GM12878 (cell line): ENCODE data around the gene IL10RA. TPM values are rescaled to one million over a fixed set of nuclear protein-coding genes. Genes with fewer than 3 reads are reported as not detected.

Source experiments
- ATAC-seq: fragments of 200-7000 bp; cut with Tn5 transposase; 3 replicates; pipeline ENCODE4 v1.9.1; 2020; ENCODE audit warnings: mild to moderate bottlenecking, moderate library complexity
- BruUV-seq: library from RNA; stranded (reverse); fragments of 400-500 nt; replicated peaks from 2 replicates; lab custom pipeline; 2021; lab: Mats Ljungman, UMichigan
- CTCF ChIA-PET: fragments of 300-600 bp; sonication (Branson Sonifier 250); formaldehyde crosslinking; extraction: SDS; loops from one replicate; lab custom pipeline; 2021; ENCODE audit warnings: inconsistent platforms; lab: Yijun Ruan, JAX
- POLR2A ChIA-PET: fragments of 350-600 bp; formaldehyde crosslinking; extraction: SDS; loops from one replicate; lab custom pipeline; 2021; ENCODE audit warnings: inconsistent platforms; lab: Charles Lee
- RAD21 ChIA-PET: fragments of 300-600 bp; sonication (Branson Sonifier 250); formaldehyde crosslinking; loops from one replicate; lab custom pipeline; 2023; ENCODE audit warnings: antibody characterized with exemption; ENCODE audit not compliant: unreplicated experiment; lab: Charles Lee
- SMC1A ChIA-PET: fragments of 300-600 bp; sonication (Branson Sonifier 250); formaldehyde crosslinking; loops from one replicate; lab custom pipeline; 2023; ENCODE audit not compliant: unreplicated experiment, uncharacterized antibody; lab: Charles Lee
- DNase-seq: peaks from one replicate; pipeline ENCODE4 v3.0.0-alpha.2; 2011; ENCODE audit warnings: low read depth, low spot score
- FAIRE-seq: peaks from 3 replicates; lab custom pipeline; 2011; peaks lifted over from hg19 to GRCh38; lab: Jason Lieb, UNC
- H2AFZ ChIP-seq: 2 replicates; pipeline ENCODE4 v1.6.0; 2011; ENCODE audit warnings: low read depth, low read length, control low read depth; ENCODE audit not compliant: control insufficient read depth
- H3K27ac ChIP-seq: 2 replicates; pipeline ENCODE4 v1.5.1; 2011; ENCODE audit warnings: control low read depth; ENCODE audit not compliant: control insufficient read depth, insufficient read depth
- H3K27me3 ChIP-seq, 2 experiments: replicated peaks in 1 of 2; 2 replicates each; pipeline versions ENCODE4 v1.6.0 to v1.6.1; 2011; ENCODE audit warnings: low read length in 1 of 2; ENCODE audit not compliant: control insufficient read depth in 2 of 2, insufficient read depth in 2 of 2
- H3K36me3 ChIP-seq, 2 experiments: 2 replicates each; pipeline ENCODE4 v1.5.1; 2011; ENCODE audit warnings: low read length in 1 of 2; ENCODE audit not compliant: control insufficient read depth in 2 of 2, insufficient read depth in 2 of 2
- H3K4me1 ChIP-seq: 2 replicates; pipeline ENCODE4 v1.6.1; 2011; ENCODE audit warnings: mild to moderate bottlenecking, low read length, moderate library complexity, mixed read lengths; ENCODE audit not compliant: control insufficient read depth, insufficient read depth
- H3K4me2 ChIP-seq: 2 replicates; pipeline ENCODE4 v1.6.0; 2011; ENCODE audit warnings: control low read depth; ENCODE audit not compliant: control insufficient read depth, insufficient read depth
- H3K4me3 ChIP-seq: fragments of 200-600 bp; sonication (generic); 2 replicates; pipeline ENCODE4 v1.5.1; 2016
- H3K79me2 ChIP-seq: 2 replicates; pipeline ENCODE4 v1.6.0; 2011; ENCODE audit warnings: low read length; ENCODE audit not compliant: control insufficient read depth, insufficient read depth
- H3K9ac ChIP-seq: 2 replicates; pipeline ENCODE4 v1.8.0; 2011; ENCODE audit warnings: low read length, control low read depth, mixed read lengths; ENCODE audit not compliant: control insufficient read depth, insufficient read depth
- H3K9me3 ChIP-seq: replicated peaks from 3 replicates; pipeline ENCODE4 v1.5.1; 2011; ENCODE audit warnings: mild to moderate bottlenecking, low read length; ENCODE audit not compliant: control insufficient read depth, insufficient read depth
- H4K20me1 ChIP-seq: 2 replicates; pipeline ENCODE4 v1.6.0; 2011; ENCODE audit not compliant: control insufficient read depth, insufficient read depth
- ASH2L ChIP-seq: fragments of 300-600, 200-600 bp; sonication (generic); IDR thresholded peaks from 2 replicates; pipeline ENCODE4 v1.6.1; 2017; ENCODE audit warnings: low read depth, mild to moderate bottlenecking, borderline replicate concordance
- IRF4 ChIP-seq: IDR thresholded peaks from 2 replicates; pipeline ENCODE4 v1.6.1; 2011; ENCODE audit warnings: low read depth, low read length
- IRF5 ChIP-seq: fragments of 450-650 bp; IDR thresholded peaks from 2 replicates; pipeline ENCODE4 v1.6.1; 2017; ENCODE audit warnings: borderline replicate concordance
- NBN ChIP-seq: fragments of 450-650 bp; IDR thresholded peaks from 2 replicates; pipeline ENCODE4 v1.6.1; 2016
- POLR2A ChIP-seq: IDR thresholded peaks from 2 replicates; pipeline ENCODE4 v1.6.1; 2011; ENCODE audit warnings: low read depth, mild to moderate bottlenecking, low read length
- POLR2AphosphoS5 ChIP-seq: IDR thresholded peaks from 2 replicates; pipeline ENCODE4 v1.6.1; 2011; ENCODE audit warnings: mild to moderate bottlenecking, low read length, inconsistent platforms
- SMARCA5 ChIP-seq: fragments of 450-650 bp; IDR thresholded peaks from 2 replicates; pipeline ENCODE4 v1.6.1; 2017; ENCODE audit warnings: mild to moderate bottlenecking
- ZNF622 ChIP-seq: fragments of 450-650 bp; IDR thresholded peaks from 2 replicates; pipeline ENCODE4 v1.6.1; 2017; ENCODE audit warnings: mild to moderate bottlenecking, inconsistent platforms
- WGBS: methylation state at CpG from one replicate; pipeline ENCODE4 v1.1.6; 2016; ENCODE audit warnings: low lambda C conversion rate; ENCODE audit not compliant: insufficient replicate concordance, insufficient coverage; ENCODE audit errors: missing lambda C conversion rate; 5-methylcytosine and 5-hydroxymethylcytosine counted together
- in situ Hi-C: fragments of 300-500 bp; cut with MboI; formaldehyde crosslinking; loops from 9 replicates; pipeline ENCODE4 v1.14.3; 2018; ENCODE audit warnings: mixed read lengths
- intact Hi-C: fragments of 100-400 bp; cut with micrococcal nuclease; formaldehyde crosslinking; loops from one replicate; pipeline ENCODE4 v1.14.2; 2022; ENCODE audit not compliant: unreplicated experiment
- polyA plus RNA-seq, 11 experiments: library from polyadenylated mRNA; depleted of rRNA in 4 of 11; unstranded in 6 of 11; stranded (reverse) in 5 of 11; fragments of >200 nt; fragmentation: Nextera tagmentation in 4 of 11; fragmentation: Illumina TruSeq in 1 of 11; extraction: Ambion mirVana in 4 of 11; extraction: Trizol in 1 of 11; gene quantifications; 1 replicate in 1 of 11; 2 replicates in 10 of 11; pipeline versions ENCODE4 v1.2.1 to v1.2.3, GENCODE V29; 2011 to 2016; ENCODE audit warnings: inconsistent platforms in 2 of 11, missing spikeins in 2 of 11, low read depth in 1 of 11
- total RNA-seq, 4 experiments: library from RNA; depleted of rRNA in 3 of 4; stranded (reverse); fragments of >200 nt in 3 of 4; fragmentation: Illumina TruSeq in 1 of 4; extraction: Trizol in 1 of 4; gene quantifications; 2 replicates each; pipeline versions ENCODE4 v1.2.1 to v1.2.3, GENCODE V29; 2013 to 2021
- TF ChIP-seq, protein P1 (sequence below), 3 experiments: IDR thresholded peaks in 2 of 3; conservative IDR thresholded peaks in 1 of 3; 2 replicates each; pipeline ENCODE4 v1.5.1; 2011; ENCODE audit warnings: low read depth in 3 of 3, low read length in 3 of 3, mild to moderate bottlenecking in 3 of 3, control low read depth in 2 of 3, moderate library complexity in 2 of 3, inconsistent platforms in 1 of 3, mixed read lengths in 1 of 3; ENCODE audit not compliant: control insufficient read depth in 2 of 3, insufficient read depth in 1 of 3; ENCODE audit errors: extremely low read depth in 1 of 3

Gene IL10RA
- total and polyA plus RNA-seq, 10 of the 15 experiments (the other 5 are each of a cell fraction or from before 2014, with no cell fraction given), result 0.77 to 45.9 (median 9.6) TPM

DNA sequence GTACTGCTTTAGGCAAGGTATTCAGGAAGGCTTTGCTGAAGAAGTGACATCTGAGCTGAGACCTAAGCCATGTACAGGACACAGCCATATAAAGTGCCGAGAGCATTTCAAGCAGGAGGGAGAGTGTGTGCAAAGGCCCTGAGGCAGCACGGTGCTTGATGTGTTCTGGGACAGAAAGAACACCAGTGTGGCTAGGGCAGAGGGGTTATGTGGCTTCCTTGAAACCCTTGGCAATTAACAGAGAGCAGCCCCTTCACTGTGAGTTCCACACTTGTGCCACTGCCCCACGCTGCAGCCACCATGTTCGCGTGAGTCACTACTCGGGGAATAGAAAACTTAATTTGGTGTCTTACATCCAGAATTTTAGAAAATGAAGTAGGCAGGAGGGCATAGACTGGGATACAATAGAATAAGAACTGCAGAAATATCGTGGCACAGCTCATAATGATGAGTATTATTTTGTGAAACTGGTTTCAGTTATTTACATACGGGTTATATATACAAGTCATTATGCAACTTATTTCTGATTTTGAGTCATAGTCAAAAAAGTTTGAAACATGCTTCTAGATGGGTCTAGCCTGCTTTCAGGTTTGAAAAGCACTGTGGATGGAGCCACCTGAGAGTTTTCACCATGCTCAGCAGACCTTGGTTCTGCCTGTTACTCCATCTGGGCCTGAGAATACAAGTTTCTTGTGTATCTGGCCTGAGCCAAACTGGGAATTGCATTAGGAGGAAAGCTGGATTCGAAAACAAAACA, 11.8 kb downstream of the IL10RA start (continued):
- no peak for TF ChIP-seq IRF5
- TF ChIP-seq IRF4, result peak; percentile 97
- TF ChIP-seq NBN, result 0 out of 2 replicates have a peak, but pooled peaks have one; percentile 33
- TF ChIP-seq ASH2L, result no peak
- TF ChIP-seq, all 136 proteins: peak for 44

GRCh38 chr11:117998664-117999353, 12.6 kb downstream of the IL10RA start:
- Histone ChIP-seq H3K27me3 (no peaks in the 10 kb centered on the region), H3K79me2 (no peaks in the 10 kb centered on the region), H3K4me2 (peak overlapping the region; percentile 68), H3K9me3 (peaks cover 2% of the 10 kb centered on the region; the same call in 2 of the 3 replicates), H3K36me3 (peaks cover 23% of the 10 kb centered on the region in 2 experiments), H4K20me1 (no peaks in the 10 kb centered on the region)
- DNase-seq, result no peak
- CTCF ChIA-PET, result interaction anchor here (0.8 to 3.9 kb wide), 8 partner anchors 10 to 54 kb away, joined by 3 to 35 read pairs (median 5); partner anchors contain the start of gene IL10RA
- no TSS peak for BruUV-seq
- SMC1A ChIA-PET, result interaction anchor here (0.7 to 19.0 kb wide), 11 partner anchors 5 to 181 kb away, joined by 3 to 280 read pairs (median 8); partner anchors contain the start of gene IL10RA
- no peak for TF ChIP-seq ZNF622
- TF ChIP-seq SMARCA5, result 0 out of 2 replicates have a peak, but pooled peaks have one; percentile 10
- TF ChIP-seq NBN, result no peak
- 0 out of 2 replicates have a peak, but pooled peaks have one; percentile 17 for TF ChIP-seq POLR2A
- no peak for TF ChIP-seq POLR2AphosphoS5
- TF ChIP-seq, protein P1, sequence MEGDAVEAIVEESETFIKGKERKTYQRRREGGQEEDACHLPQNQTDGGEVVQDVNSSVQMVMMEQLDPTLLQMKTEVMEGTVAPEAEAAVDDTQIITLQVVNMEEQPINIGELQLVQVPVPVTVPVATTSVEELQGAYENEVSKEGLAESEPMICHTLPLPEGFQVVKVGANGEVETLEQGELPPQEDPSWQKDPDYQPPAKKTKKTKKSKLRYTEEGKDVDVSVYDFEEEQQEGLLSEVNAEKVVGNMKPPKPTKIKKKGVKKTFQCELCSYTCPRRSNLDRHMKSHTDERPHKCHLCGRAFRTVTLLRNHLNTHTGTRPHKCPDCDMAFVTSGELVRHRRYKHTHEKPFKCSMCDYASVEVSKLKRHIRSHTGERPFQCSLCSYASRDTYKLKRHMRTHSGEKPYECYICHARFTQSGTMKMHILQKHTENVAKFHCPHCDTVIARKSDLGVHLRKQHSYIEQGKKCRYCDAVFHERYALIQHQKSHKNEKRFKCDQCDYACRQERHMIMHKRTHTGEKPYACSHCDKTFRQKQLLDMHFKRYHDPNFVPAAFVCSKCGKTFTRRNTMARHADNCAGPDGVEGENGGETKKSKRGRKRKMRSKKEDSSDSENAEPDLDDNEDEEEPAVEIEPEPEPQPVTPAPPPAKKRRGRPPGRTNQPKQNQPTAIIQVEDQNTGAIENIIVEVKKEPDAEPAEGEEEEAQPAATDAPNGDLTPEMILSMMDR (IDR thresholded peaks at IDR 0.05 in 2 of 3, conservative IDR thresholded peaks at IDR 0.05 in 1 of 3; ENCODE audit: control insufficient read depth in 2 of 3, extremely low read depth in 1 of 3, insufficient read depth in 1 of 3, low read depth in 3 of 3, low read length in 3 of 3), result no peak
- TF ChIP-seq, all 136 proteins: peak for 2
- intact Hi-C loops, result loop anchor here (1.0 kb wide), 1 partner anchor 12 kb away; no protein-coding TSS in a partner anchor
- WGBS, result 45% methylated on average over 10 of the region's 10 CpGs
- 0 out of 2 replicates have a peak overlapping the region, but pooled peaks have one; percentile 2 for H3K9ac ChIP-seq
- in situ Hi-C loops, result no loop called here
- H3K4me3 ChIP-seq, result no peak overlapping the region
- peaks cover 60% of the 10 kb centered on the region for H3K4me1 ChIP-seq
- ChIA-PET RAD21 (interaction anchor here (0.8 to 3.2 kb wide), 9 partner anchors 10 to 54 kb away, joined by 3 to 37 read pairs (median 4); partner anchors contain the start of gene IL10RA), POLR2A (interaction anchor here (0.9 to 9.7 kb wide), 6 partner anchors 8 to 48 kb away, joined by 3 to 110 read pairs (median 6); partner anchors contain the start of gene IL10RA)
- ATAC-seq (peak; percentile 1; the same call in 2 of the 3 replicates), FAIRE-seq (no peak)
- H2AFZ ChIP-seq, result no peak overlapping the region
- H3K27ac ChIP-seq, result peak overlapping the region; percentile 61
